ENCODE measurements around the gene SEPHS1. TPM values are rescaled to one million over a fixed set of nuclear protein-coding genes. Genes with fewer than 3 reads are reported as not detected.

The SEPHS1 gene
- total and polyA plus RNA-seq, 11 donors: 14.6 to 36.7 (median 31.1) TPM

- no peak overlapping the region for H3K4me3 ChIP-seq
- intact Hi-C loops (cut with DNase I): loop anchor here (2.0 to 10.0 kb wide), 15 partner anchors 62 to 215 kb away; partner anchors contain the start of genes PRPF18 (in 5 of the 10) and BEND7 (in 4 of the 10)
- H3K27me3 ChIP-seq: peaks cover 0 to 6% (median 0%) of the 10 kb centered on the region in 9 donors
- H3K36me3 ChIP-seq: no peaks in the 10 kb centered on the region
- H3K4me1 ChIP-seq: no peaks in the 10 kb centered on the region
- H3K9me3 ChIP-seq: no peaks in the 10 kb centered on the region
- H3K27ac ChIP-seq: no peak overlapping the region
- ATAC-seq: no peak
- DNase-seq: no peak
- TF ChIP-seq CTCF (IDR thresholded peaks at IDR 0.05) (no peak), POLR2A (IDR thresholded peaks at IDR 0.05) (no peak)
- WGBS, 4 donors: 86 to 94% (median 92%) methylated on average over 5 of the region's 5 CpGs
Observed at GRCh38 chr10:13372524-13372923, 24.4 kb upstream of the SEPHS1 start.

- ATAC-seq (peak; percentile 67 to 98 (median 90)), DNase-seq (peak in 4 of 5 donors; percentile 38 to 63 (median 50))
- H3K9me3 ChIP-seq: no peaks in the 10 kb centered on the region
- no peak overlapping the region for H3K27ac ChIP-seq
- H3K27me3 ChIP-seq: peaks cover 0 to under 1% (median 0%) of the 10 kb centered on the region in 9 donors
- 28 to 34% (median 31%) methylated on average over 6 of the region's 6 CpGs for whole genome bisulfite sequencing, 4 donors
- peak; percentile 81 to 95 (median 92) for TF ChIP-seq CTCF (IDR thresholded peaks at IDR 0.05)
- no peak for TF ChIP-seq POLR2A (IDR thresholded peaks at IDR 0.05)
- H3K4me3 ChIP-seq: no peak overlapping the region
- H3K36me3 ChIP-seq: no peaks in the 10 kb centered on the region
- H3K4me1 ChIP-seq: no peaks in the 10 kb centered on the region
- intact Hi-C loops (cut with DNase I): loop anchor here (2.0 to 10.0 kb wide), 15 partner anchors 63 to 215 kb away; partner anchors contain the start of genes PRPF18 (in 5 of the 10) and BEND7 (in 4 of the 10)
Observed at GRCh38 chr10:13371897-13372470, 23.9 kb upstream of the SEPHS1 start.

GRCh38 chr10:13366891-13367290 lies 18.8 kb upstream of the SEPHS1 start:
- no peak overlapping the region for H3K27ac ChIP-seq
- H3K27me3 ChIP-seq: no peaks in the 10 kb centered on the region
- 71 to 90% (median 81%) methylated on average over 4 of the region's 4 CpGs for WGBS, 4 donors
- no peaks in the 10 kb centered on the region for H3K9me3 ChIP-seq
- TF ChIP-seq POLR2A (IDR thresholded peaks at IDR 0.05): no peak
- TF ChIP-seq CTCF (IDR thresholded peaks at IDR 0.05): no peak
- DNase-seq (no peak), ATAC-seq (no peak)
- no peak overlapping the region for H3K4me3 ChIP-seq
- intact Hi-C loops (cut with DNase I): loop anchor here in 1 of 10 donors (5.0 kb wide), 1 partner anchor 175 kb away; no protein-coding TSS in a partner anchor
- H3K4me1 ChIP-seq: no peaks in the 10 kb centered on the region
- H3K36me3 ChIP-seq: no peaks in the 10 kb centered on the region

- intact Hi-C loops (cut with DNase I): loop anchor here in 1 of 10 donors (5.0 kb wide), 1 partner anchor 176 kb away; no protein-coding TSS in a partner anchor
- Histone ChIP-seq H3K27me3 (no peaks in the 10 kb centered on the region), H3K27ac (no peak overlapping the region), H3K4me3 (no peak overlapping the region), H3K9me3 (no peaks in the 10 kb centered on the region), H3K36me3 (no peaks in the 10 kb centered on the region), H3K4me1 (no peaks in the 10 kb centered on the region)
- TF ChIP-seq CTCF (IDR thresholded peaks at IDR 0.05): no peak
- TF ChIP-seq POLR2A (IDR thresholded peaks at IDR 0.05): no peak
- no peak for ATAC-seq
- 85 to 89% (median 88%) methylated on average over 6 of the region's 6 CpGs for WGBS, 4 donors
- no peak for DNase-seq
Observed at GRCh38 chr10:13365831-13366230, 17.7 kb upstream of the SEPHS1 start.
